K562 (cell line): Measurements from ENCODE around the gene TBL1XR1.
"Not testable (repeated sequence)": the region's sequence is repeated elsewhere in the genome, so short reads cannot be mapped to it uniquely, and the experiment has no call there.

Experiments
- MED1 ChIP-seq: sonication (generic); formaldehyde crosslinking; IDR thresholded peaks from 2 replicates; pipeline ENCODE4 v1.8.1; 2023; ENCODE audit warnings: missing genetic modification reagents, borderline replicate concordance
- MEIS2 ChIP-seq: fragments of 450-650 bp; IDR thresholded peaks from 2 replicates; pipeline ENCODE4 v1.6.1; 2014; ENCODE audit warnings: mild to moderate bottlenecking; ENCODE audit not compliant: partially characterized antibody
- MTA2 ChIP-seq: fragments of 450-650 bp; IDR thresholded peaks from 2 replicates; pipeline ENCODE4 v1.6.1; 2016; ENCODE audit warnings: low read depth
- MYBL2 ChIP-seq, 2 experiments: fragments of 450-650 bp in 1 of 2; sonication (generic) in 1 of 2; formaldehyde crosslinking in 1 of 2; IDR thresholded peaks; 2 replicates each; pipeline versions ENCODE4 v1.6.1 to v1.8.1; 2017 to 2022; ENCODE audit warnings: borderline replicate concordance in 1 of 2, inconsistent platforms in 1 of 2, low read depth in 1 of 2, mild to moderate bottlenecking in 1 of 2, missing genetic modification reagents in 1 of 2, moderate library complexity in 1 of 2
- PTBP1 ChIP-seq: fragments of 200-400 bp; formaldehyde crosslinking; IDR thresholded peaks from 2 replicates; pipeline ENCODE4 v1.6.1; 2017; ENCODE audit warnings: low read depth, low read length
- SAFB ChIP-seq: fragments of 200-400 bp; formaldehyde crosslinking; IDR thresholded peaks from 2 replicates; pipeline ENCODE4 v1.6.1; 2017; ENCODE audit warnings: low read depth, low read length, borderline replicate concordance
- TGIF2 ChIP-seq: sonication (generic); formaldehyde crosslinking; IDR thresholded peaks from 2 replicates; pipeline ENCODE4 v1.8.1; 2022; ENCODE audit warnings: mild to moderate bottlenecking, missing genetic modification reagents, moderate library complexity
- ZNF436 ChIP-seq: fragments of 250-450, 450-650 bp; sonication (Bioruptor Pico); formaldehyde crosslinking; IDR thresholded peaks from 2 replicates; pipeline ENCODE4 v1.7.0; 2020; ENCODE audit warnings: mild to moderate bottlenecking
- TF ChIP-seq, protein P1 (sequence below), 3 experiments: IDR thresholded peaks in 2 of 3; conservative IDR thresholded peaks in 1 of 3; 2 replicates each; pipeline ENCODE4 v1.5.1; 2011 to 2012; ENCODE audit warnings: low read length in 3 of 3, mild to moderate bottlenecking in 3 of 3, control low read depth in 2 of 3, improper control_type of control experiment in 1 of 3, inconsistent platforms in 1 of 3, low read depth in 1 of 3, mixed read lengths in 1 of 3, moderate library complexity in 1 of 3; ENCODE audit not compliant: insufficient read depth in 2 of 3

- TF ChIP-seq ZNF436; MTA2; TGIF2 (CRISPR knock-in tag); PTBP1; SAFB; MEIS2; MED1; MYBL2 (IDR thresholded peaks at IDR 0.05; ENCODE audit: low read depth); MYBL2 (CRISPR knock-in tag; IDR thresholded peaks at IDR 0.05; ENCODE audit: borderline replicate concordance): not testable (repeated sequence)
- TF ChIP-seq, protein P1, sequence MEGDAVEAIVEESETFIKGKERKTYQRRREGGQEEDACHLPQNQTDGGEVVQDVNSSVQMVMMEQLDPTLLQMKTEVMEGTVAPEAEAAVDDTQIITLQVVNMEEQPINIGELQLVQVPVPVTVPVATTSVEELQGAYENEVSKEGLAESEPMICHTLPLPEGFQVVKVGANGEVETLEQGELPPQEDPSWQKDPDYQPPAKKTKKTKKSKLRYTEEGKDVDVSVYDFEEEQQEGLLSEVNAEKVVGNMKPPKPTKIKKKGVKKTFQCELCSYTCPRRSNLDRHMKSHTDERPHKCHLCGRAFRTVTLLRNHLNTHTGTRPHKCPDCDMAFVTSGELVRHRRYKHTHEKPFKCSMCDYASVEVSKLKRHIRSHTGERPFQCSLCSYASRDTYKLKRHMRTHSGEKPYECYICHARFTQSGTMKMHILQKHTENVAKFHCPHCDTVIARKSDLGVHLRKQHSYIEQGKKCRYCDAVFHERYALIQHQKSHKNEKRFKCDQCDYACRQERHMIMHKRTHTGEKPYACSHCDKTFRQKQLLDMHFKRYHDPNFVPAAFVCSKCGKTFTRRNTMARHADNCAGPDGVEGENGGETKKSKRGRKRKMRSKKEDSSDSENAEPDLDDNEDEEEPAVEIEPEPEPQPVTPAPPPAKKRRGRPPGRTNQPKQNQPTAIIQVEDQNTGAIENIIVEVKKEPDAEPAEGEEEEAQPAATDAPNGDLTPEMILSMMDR (IDR thresholded peaks at IDR 0.05 in 2 of 3, conservative IDR thresholded peaks at IDR 0.05 in 1 of 3; ENCODE audit: insufficient read depth in 2 of 3, low read depth in 1 of 3, low read length in 3 of 3): not testable (repeated sequence)
Measured at GRCh38 chr3:177190184-177190583, 7.1 kb downstream of the TBL1XR1 start.
